ENCODE data around the gene GPR78.
"Not testable (repeated sequence)": the region's sequence is repeated elsewhere in the genome, so short reads cannot be mapped to it uniquely, and the experiment has no call there.

GPR78 gene

DNA sequence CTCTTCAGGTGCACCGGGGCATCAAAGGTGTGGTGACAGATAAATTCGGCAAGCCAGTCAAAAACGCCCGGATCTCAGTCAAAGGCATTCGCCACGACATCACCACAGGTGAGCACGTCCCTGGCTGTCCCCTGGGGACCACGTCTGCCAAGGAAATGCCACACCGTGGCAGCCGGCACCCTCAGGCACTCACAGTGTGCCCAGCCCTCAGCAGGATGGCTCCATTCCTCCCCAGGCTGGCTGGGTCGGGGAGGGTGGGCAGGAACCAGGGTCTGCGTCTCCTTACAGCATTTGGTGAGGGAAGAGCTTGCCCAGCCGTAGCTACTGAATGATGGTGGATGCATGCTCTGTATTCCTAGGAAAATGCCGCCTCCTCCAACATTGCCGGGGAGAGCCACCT, 38.2 kb downstream of the GPR78 start:
- DNase-seq: no peak

DNA sequence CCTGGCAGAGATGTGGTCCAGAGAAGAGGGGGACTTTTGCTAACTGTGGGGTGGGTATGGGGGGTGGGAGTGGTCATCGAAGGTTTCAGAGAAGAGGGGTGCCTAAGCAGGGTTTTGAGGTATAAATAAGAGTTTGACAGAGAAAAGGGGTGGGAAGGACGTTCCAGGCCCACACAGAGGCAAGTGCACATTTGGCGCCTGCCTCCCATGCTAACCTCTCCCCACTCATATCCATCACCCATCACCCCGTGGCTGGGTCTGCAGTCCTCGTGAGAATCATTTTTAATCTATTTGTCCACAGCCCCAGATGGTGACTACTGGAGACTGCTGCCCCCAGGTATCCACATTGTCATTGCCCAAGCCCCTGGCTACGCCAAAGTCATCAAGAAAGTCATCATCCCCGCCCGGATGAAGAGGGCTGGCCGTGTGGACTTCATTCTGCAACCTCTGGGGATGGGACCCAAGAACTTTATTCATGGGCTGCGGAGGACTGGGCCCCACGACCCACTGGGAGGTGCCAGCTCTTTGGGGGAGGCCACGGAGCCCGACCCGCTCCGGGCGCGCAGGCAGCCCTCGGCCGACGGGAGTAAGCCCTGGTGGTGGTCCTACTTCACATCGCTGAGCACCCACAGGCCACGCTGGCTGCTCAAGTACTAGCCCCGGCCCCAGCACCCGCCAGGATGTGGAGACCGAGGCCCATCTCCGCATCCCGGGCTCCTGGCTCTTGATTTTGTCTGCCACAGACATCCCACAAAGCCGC, 38.9 kb downstream of the GPR78 start:
- DNase-seq: no peak

DNA sequence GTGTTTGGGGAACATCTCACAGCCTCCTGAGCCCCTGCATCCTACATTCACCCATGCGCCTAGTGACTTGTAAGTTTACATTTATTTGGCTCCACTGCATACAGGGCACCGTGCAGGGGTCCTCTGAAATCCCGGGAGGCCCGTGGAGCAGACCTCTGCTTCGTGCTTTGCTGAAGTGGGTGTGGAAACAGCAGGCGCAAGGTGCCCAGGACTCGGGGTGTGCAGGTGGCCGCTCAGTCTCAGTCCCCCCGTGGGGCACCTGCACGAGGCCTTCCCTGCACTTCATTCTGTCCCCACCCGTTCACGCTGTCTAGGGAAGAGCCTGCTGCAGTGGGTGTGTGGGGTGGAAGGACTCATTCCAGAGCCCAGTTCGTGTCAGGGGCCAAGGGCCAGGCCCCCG, 40.9 kb downstream of the GPR78 start:
- DNase-seq: not testable (repeated sequence)

DNA sequence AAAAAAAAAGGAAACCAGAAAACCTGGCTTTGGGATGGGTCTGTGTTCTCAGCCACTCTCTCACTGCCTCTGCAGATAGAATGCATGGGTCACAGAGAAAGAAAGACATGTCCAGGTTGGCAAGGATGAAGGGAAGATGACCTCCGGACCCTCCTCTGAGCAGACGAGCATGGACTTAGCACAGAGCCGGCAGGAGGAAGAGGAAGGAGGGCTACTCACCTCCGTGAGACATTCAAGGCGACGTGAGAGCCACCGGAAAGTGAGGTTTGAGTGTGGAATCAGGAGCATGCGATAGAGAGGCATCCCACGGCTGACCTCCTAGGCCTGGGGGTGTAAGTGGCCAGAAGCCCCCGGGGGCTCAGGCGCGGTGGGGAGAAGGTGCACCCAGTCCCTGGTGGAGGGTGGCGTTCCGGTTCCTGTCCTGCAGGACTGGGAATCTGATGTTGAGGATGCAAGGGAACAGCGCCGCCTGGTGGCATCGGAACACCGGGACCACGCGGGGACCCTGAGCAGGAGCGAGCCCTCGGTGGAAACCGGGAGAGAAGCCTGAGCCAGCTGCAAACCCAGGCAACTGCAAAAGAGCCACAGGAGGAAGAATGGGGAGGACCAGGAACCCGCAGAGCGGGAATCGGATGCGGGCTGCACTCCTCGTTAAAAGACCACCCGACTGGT, 44.5 kb downstream of the GPR78 start:
- DNase-seq: not testable (repeated sequence)

DNA sequence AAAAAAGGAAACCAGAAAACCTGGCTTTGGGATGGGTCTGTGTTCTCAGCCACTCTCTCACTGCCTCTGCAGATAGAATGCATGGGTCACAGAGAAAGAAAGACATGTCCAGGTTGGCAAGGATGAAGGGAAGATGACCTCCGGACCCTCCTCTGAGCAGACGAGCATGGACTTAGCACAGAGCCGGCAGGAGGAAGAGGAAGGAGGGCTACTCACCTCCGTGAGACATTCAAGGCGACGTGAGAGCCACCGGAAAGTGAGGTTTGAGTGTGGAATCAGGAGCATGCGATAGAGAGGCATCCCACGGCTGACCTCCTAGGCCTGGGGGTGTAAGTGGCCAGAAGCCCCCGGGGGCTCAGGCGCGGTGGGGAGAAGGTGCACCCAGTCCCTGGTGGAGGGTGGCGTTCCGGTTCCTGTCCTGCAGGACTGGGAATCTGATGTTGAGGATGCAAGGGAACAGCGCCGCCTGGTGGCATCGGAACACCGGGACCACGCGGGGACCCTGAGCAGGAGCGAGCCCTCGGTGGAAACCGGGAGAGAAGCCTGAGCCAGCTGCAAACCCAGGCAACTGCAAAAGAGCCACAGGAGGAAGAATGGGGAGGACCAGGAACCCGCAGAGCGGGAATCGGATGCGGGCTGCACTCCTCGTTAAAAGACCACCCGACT, 50.2 kb downstream of the GPR78 start:
- not testable (repeated sequence) for DNase-seq

DNA sequence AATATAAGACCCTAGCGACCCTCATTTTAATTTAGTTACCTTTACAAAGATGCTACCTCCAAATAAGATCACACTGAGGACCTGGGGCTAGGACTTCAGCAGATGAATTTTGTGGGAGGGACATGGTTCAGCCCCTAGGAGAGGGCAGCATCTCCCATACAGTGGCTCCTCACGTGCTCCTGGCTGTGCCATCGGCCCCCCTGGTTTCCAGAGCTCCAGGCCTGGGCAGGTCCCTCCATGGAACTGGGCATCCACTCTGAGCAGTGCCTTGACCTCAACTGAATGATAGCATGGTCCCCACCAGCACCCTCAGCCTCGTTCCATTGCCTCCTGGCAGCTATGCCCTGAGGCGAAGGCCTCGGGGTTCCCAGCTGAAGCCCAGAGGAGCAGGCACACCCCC, 51.7 kb downstream of the GPR78 start:
- not testable (repeated sequence) for DNase-seq

DNA sequence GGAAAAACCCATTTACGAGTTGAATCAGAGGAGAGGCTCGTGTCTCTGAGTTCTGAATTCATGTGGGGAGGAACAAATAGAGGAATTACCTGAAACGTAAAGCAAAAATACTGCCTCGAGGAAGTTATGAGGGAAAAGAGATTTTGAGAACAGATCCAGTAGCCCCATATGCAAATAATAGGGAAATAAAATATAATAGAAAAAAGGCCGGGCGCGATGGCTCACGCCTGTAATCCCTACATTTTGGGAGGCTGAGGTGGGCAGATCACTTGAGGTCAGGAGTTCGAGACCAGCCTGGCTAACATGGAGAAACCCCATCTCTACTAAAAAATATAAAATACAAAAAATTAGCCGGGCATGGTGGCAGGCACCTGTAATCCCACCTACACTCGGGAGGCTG, 54.6 kb downstream of the GPR78 start:
- DNase-seq: not testable (repeated sequence)

DNA sequence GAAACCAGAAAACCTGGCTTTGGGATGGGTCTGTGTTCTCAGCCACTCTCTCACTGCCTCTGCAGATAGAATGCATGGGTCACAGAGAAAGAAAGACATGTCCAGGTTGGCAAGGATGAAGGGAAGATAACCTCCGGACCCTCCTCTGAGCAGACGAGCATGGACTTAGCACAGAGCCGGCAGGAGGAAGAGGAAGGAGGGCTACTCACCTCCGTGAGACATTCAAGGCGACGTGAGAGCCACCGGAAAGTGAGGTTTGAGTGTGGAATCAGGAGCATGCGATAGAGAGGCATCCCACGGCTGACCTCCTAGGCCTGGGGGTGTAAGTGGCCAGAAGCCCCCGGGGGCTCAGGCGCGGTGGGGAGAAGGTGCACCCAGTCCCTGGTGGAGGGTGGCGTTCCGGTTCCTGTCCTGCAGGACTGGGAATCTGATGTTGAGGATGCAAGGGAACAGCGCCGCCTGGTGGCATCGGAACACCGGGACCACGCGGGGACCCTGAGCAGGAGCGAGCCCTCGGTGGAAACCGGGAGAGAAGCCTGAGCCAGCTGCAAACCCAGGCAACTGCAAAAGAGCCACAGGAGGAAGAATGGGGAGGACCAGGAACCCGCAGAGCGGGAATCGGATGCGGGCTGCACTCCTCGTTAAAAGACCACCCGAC, 55.8 kb downstream of the GPR78 start:
- DNase-seq: not testable (repeated sequence)

All from NCI-H1436 treated with DMSO at 0.1 percent for 48 hours (cell line).